ENCODE results near the gene KLHL9. TPM values are rescaled to one million over a fixed set of nuclear protein-coding genes. Genes with fewer than 3 reads are reported as not detected.

KLHL9 gene
- total RNA-seq, 1 experiment from 2014 or later = 18.2 TPM

DNA sequence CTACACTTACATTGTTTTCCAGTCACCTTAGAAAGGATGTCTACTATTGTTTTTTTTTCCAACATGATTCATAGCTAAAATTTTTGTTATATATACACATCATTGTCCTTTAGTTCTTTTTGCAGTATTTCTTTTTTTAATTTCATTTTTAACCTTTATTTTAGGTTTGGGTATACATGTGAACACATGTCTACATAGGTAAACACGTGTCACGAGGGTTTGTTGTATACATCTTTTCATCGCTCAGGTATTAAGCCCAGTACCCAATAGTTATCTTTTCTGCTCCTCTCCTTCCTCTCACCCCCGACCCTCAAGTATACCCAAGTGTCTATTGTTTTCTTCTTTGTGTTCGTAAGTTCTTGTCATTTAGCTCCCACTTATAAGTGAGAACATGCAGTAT, 49.1 kb downstream of the KLHL9 start:
- Histone ChIP-seq H3K56ac (ENCODE audit: insufficient read length, low read depth, low read length) (no peak overlapping the region), H2AFZ (ENCODE audit: low read length) (no peak overlapping the region), H3K14ac (ENCODE audit: insufficient read depth, low read length) (no peak overlapping the region), H3T11ph (ENCODE audit: low read length) (no peak overlapping the region), H4K5ac (ENCODE audit: insufficient read length, low read depth, low read length) (no peak overlapping the region), H2BK5ac (ENCODE audit: insufficient read length, low read length) (no peak overlapping the region), H3K79me1 (ENCODE audit: insufficient read depth, low read depth, low read length, poor library complexity, severe bottlenecking) (no peaks in the 10 kb centered on the region), H3K27me3 (ENCODE audit: insufficient read depth, low read length) (no peaks in the 10 kb centered on the region), H4K8ac (replicated peaks; ENCODE audit: insufficient read length, low read depth, low read length) (no peak overlapping the region), H3K23ac (ENCODE audit: insufficient read length, low read depth, low read length) (no peak overlapping the region), H3K4me1 (ENCODE audit: insufficient read depth, low read length) (no peaks in the 10 kb centered on the region), H2BK12ac (ENCODE audit: insufficient read length, low read depth, low read length) (no peak overlapping the region), H2BK120ac (ENCODE audit: low read depth, low read length, poor library complexity, severe bottlenecking) (no peak overlapping the region), H4K91ac (ENCODE audit: insufficient read length, low read depth, low read length) (no peak overlapping the region), H3K79me2 (ENCODE audit: insufficient read depth, low read length) (no peaks in the 10 kb centered on the region), H2AK5ac (ENCODE audit: insufficient read length, low read length) (no peak overlapping the region), H3K4me2 (ENCODE audit: insufficient read depth, insufficient read length, low read length) (no peak overlapping the region), H3K23me2 (ENCODE audit: insufficient read length, low read depth, low read length, poor library complexity, severe bottlenecking) (no peaks in the 10 kb centered on the region), H3K4ac (ENCODE audit: low read depth, low read length) (no peak overlapping the region), H3K9ac (ENCODE audit: extremely low read depth, insufficient read length, low read length) (no peak overlapping the region), H4K20me1 (ENCODE audit: control insufficient read depth, insufficient read depth, insufficient read length) (no peaks in the 10 kb centered on the region), H3K9me3 (ENCODE audit: control insufficient read depth, low read depth, low read length) (no peaks in the 10 kb centered on the region), H2BK15ac (ENCODE audit: low read depth, low read length) (no peak overlapping the region), H2BK20ac (ENCODE audit: low read depth, low read length, poor library complexity, severe bottlenecking) (no peak overlapping the region), H3K27ac (ENCODE audit: insufficient read length, low read depth, low read length) (no peak overlapping the region), H3K18ac (ENCODE audit: insufficient read length, low read depth, low read length) (no peak overlapping the region)
- no peak overlapping the region for H3K27ac Mint-ChIP-seq
- peaks cover 0 to 3% of the 10 kb centered on the region in 2 experiments; a peak in 3 of 5 replicates for H3K9me3 Mint-ChIP-seq
- WGBS (ENCODE audit: extremely low coverage, insufficient read length, low lambda C conversion rate) = no CpG with 5 or more reads among the region's 5 CpGs
- H3K4me1 Mint-ChIP-seq = no peaks in the 10 kb centered on the region
- no peaks in the 10 kb centered on the region for H3K36me3 Mint-ChIP-seq (ENCODE audit: insufficient read depth in 1 of 3, low read depth in 3 of 3)
- no peak for DNase-seq
- H3K4me3 Mint-ChIP-seq = no peak overlapping the region
- peaks cover 27% of the 10 kb centered on the region for H3K27me3 Mint-ChIP-seq (ENCODE audit: low read depth)
- TF ChIP-seq, protein P1, sequence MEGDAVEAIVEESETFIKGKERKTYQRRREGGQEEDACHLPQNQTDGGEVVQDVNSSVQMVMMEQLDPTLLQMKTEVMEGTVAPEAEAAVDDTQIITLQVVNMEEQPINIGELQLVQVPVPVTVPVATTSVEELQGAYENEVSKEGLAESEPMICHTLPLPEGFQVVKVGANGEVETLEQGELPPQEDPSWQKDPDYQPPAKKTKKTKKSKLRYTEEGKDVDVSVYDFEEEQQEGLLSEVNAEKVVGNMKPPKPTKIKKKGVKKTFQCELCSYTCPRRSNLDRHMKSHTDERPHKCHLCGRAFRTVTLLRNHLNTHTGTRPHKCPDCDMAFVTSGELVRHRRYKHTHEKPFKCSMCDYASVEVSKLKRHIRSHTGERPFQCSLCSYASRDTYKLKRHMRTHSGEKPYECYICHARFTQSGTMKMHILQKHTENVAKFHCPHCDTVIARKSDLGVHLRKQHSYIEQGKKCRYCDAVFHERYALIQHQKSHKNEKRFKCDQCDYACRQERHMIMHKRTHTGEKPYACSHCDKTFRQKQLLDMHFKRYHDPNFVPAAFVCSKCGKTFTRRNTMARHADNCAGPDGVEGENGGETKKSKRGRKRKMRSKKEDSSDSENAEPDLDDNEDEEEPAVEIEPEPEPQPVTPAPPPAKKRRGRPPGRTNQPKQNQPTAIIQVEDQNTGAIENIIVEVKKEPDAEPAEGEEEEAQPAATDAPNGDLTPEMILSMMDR (conservative IDR thresholded peaks at IDR 0.05) = no peak
